ENCODE measurements around the gene LIX1. TPM values are rescaled to one million over a fixed set of nuclear protein-coding genes. Genes with fewer than 3 reads are reported as not detected.
A peak's percentile ranks its signal among the peaks of the same experiment; 100 is the strongest.

The LIX1 gene
- total RNA-seq, 1 experiment from 2014 or later = not detected

- no peak overlapping the region for H2AFZ ChIP-seq (ENCODE audit: low read length)
- no peaks in the 10 kb centered on the region for H3K27me3 ChIP-seq (ENCODE audit: low read length)
- H3K4me2 ChIP-seq (ENCODE audit: low read depth, low read length, poor library complexity, severe bottlenecking) = no peak overlapping the region
- no peaks in the 10 kb centered on the region for H4K20me1 ChIP-seq (ENCODE audit: insufficient read depth, low read depth, low read length)
- no peaks in the 10 kb centered on the region for H3K9me2 ChIP-seq (replicated peaks; ENCODE audit: insufficient read depth, low read length)
- peaks cover 53% of the 10 kb centered on the region for H3K36me3 ChIP-seq (ENCODE audit: insufficient read depth, low read length)
- H3K9ac ChIP-seq (ENCODE audit: low read length) = no peak overlapping the region
- H3K9me3 ChIP-seq (ENCODE audit: low read length) = peaks cover 13% of the 10 kb centered on the region
- DNase-seq = peak; percentile 76
- H3K4me1 ChIP-seq (ENCODE audit: low read length) = peaks cover 1% of the 10 kb centered on the region; the same call in 1 of the 2 replicates
- no peak overlapping the region for H3K27ac ChIP-seq (ENCODE audit: low read length)
- no peak overlapping the region for H3K4me3 ChIP-seq (ENCODE audit: low read length)
- no peaks in the 10 kb centered on the region for H3K79me2 ChIP-seq (ENCODE audit: low read length)
Observed at GRCh38 chr5:97162045-97162444, 19.6 kb upstream of the LIX1 start.

GRCh38 chr5:97157689-97158088 is 15.3 kb upstream of the LIX1 start:
- no peaks in the 10 kb centered on the region for H3K9me2 ChIP-seq (replicated peaks; ENCODE audit: insufficient read depth, low read length)
- H3K79me2 ChIP-seq (ENCODE audit: low read length) = no peaks in the 10 kb centered on the region
- H3K9ac ChIP-seq (ENCODE audit: low read length) = no peak overlapping the region
- peaks cover 16% of the 10 kb centered on the region for H3K9me3 ChIP-seq (ENCODE audit: low read length)
- H3K4me2 ChIP-seq (ENCODE audit: low read depth, low read length, poor library complexity, severe bottlenecking) = no peak overlapping the region
- H3K4me1 ChIP-seq (ENCODE audit: low read length) = no peaks in the 10 kb centered on the region
- H4K20me1 ChIP-seq (ENCODE audit: insufficient read depth, low read depth, low read length) = no peaks in the 10 kb centered on the region
- peaks cover 41% of the 10 kb centered on the region for H3K36me3 ChIP-seq (ENCODE audit: insufficient read depth, low read length)
- no peaks in the 10 kb centered on the region for H3K27me3 ChIP-seq (ENCODE audit: low read length)
- no peak overlapping the region for H3K27ac ChIP-seq (ENCODE audit: low read length)
- no peak overlapping the region for H2AFZ ChIP-seq (ENCODE audit: low read length)
- no peak overlapping the region for H3K4me3 ChIP-seq (ENCODE audit: low read length)
- no peak for DNase-seq

- Histone ChIP-seq H3K27me3 (ENCODE audit: low read length) (no peaks in the 10 kb centered on the region), H3K4me2 (ENCODE audit: low read depth, low read length, poor library complexity, severe bottlenecking) (no peak overlapping the region), H3K9ac (ENCODE audit: low read length) (no peak overlapping the region), H3K36me3 (ENCODE audit: insufficient read depth, low read length) (no peaks in the 10 kb centered on the region), H3K4me3 (ENCODE audit: low read length) (no peak overlapping the region), H3K9me3 (ENCODE audit: low read length) (peaks cover 4% of the 10 kb centered on the region; the same call in 1 of the 2 replicates), H2AFZ (ENCODE audit: low read length) (no peak overlapping the region), H3K9me2 (replicated peaks; ENCODE audit: insufficient read depth, low read length) (no peaks in the 10 kb centered on the region), H3K79me2 (ENCODE audit: low read length) (no peaks in the 10 kb centered on the region), H4K20me1 (ENCODE audit: insufficient read depth, low read depth, low read length) (no peaks in the 10 kb centered on the region), H3K27ac (ENCODE audit: low read length) (no peak overlapping the region), H3K4me1 (ENCODE audit: low read length) (no peaks in the 10 kb centered on the region)
- DNase-seq = no peak
Observed at GRCh38 chr5:97151370-97151769, 9.0 kb upstream of the LIX1 start.

- Histone ChIP-seq H3K27me3 (ENCODE audit: low read length) (no peaks in the 10 kb centered on the region), H3K4me3 (ENCODE audit: low read length) (no peak overlapping the region), H3K9ac (ENCODE audit: low read length) (no peak overlapping the region), H3K4me2 (ENCODE audit: low read depth, low read length, poor library complexity, severe bottlenecking) (no peak overlapping the region), H3K36me3 (ENCODE audit: insufficient read depth, low read length) (no peaks in the 10 kb centered on the region), H3K9me3 (ENCODE audit: low read length) (no peaks in the 10 kb centered on the region), H3K27ac (ENCODE audit: low read length) (no peak overlapping the region), H3K4me1 (ENCODE audit: low read length) (no peaks in the 10 kb centered on the region), H3K9me2 (replicated peaks; ENCODE audit: insufficient read depth, low read length) (no peaks in the 10 kb centered on the region), H4K20me1 (ENCODE audit: insufficient read depth, low read depth, low read length) (no peaks in the 10 kb centered on the region), H3K79me2 (ENCODE audit: low read length) (no peaks in the 10 kb centered on the region), H2AFZ (ENCODE audit: low read length) (no peak overlapping the region)
- no peak for DNase-seq
Observed at GRCh38 chr5:97150401-97150800, 8.0 kb upstream of the LIX1 start.

GRCh38 chr5:97149709-97150108 is 7.3 kb upstream of the LIX1 start:
- Histone ChIP-seq H3K27me3 (ENCODE audit: low read length) (no peaks in the 10 kb centered on the region), H2AFZ (ENCODE audit: low read length) (no peak overlapping the region), H3K9me3 (ENCODE audit: low read length) (no peaks in the 10 kb centered on the region), H3K9ac (ENCODE audit: low read length) (no peak overlapping the region), H3K27ac (ENCODE audit: low read length) (no peak overlapping the region), H3K79me2 (ENCODE audit: low read length) (no peaks in the 10 kb centered on the region), H3K4me3 (ENCODE audit: low read length) (no peak overlapping the region), H3K9me2 (replicated peaks; ENCODE audit: insufficient read depth, low read length) (no peaks in the 10 kb centered on the region), H3K4me1 (ENCODE audit: low read length) (no peaks in the 10 kb centered on the region), H3K36me3 (ENCODE audit: insufficient read depth, low read length) (no peaks in the 10 kb centered on the region), H4K20me1 (ENCODE audit: insufficient read depth, low read depth, low read length) (no peaks in the 10 kb centered on the region), H3K4me2 (ENCODE audit: low read depth, low read length, poor library complexity, severe bottlenecking) (no peak overlapping the region)
- no peak for DNase-seq

GRCh38 chr5:97148288-97148687 is 5.9 kb upstream of the LIX1 start:
- Histone ChIP-seq H3K4me2 (ENCODE audit: low read depth, low read length, poor library complexity, severe bottlenecking) (no peak overlapping the region), H3K9me2 (replicated peaks; ENCODE audit: insufficient read depth, low read length) (no peaks in the 10 kb centered on the region), H4K20me1 (ENCODE audit: insufficient read depth, low read depth, low read length) (no peaks in the 10 kb centered on the region), H3K9me3 (ENCODE audit: low read length) (no peaks in the 10 kb centered on the region), H2AFZ (ENCODE audit: low read length) (no peak overlapping the region), H3K27ac (ENCODE audit: low read length) (no peak overlapping the region), H3K27me3 (ENCODE audit: low read length) (no peaks in the 10 kb centered on the region), H3K4me1 (ENCODE audit: low read length) (no peaks in the 10 kb centered on the region), H3K9ac (ENCODE audit: low read length) (no peak overlapping the region), H3K36me3 (ENCODE audit: insufficient read depth, low read length) (no peaks in the 10 kb centered on the region), H3K79me2 (ENCODE audit: low read length) (no peaks in the 10 kb centered on the region), H3K4me3 (ENCODE audit: low read length) (no peak overlapping the region)
- no peak for DNase-seq

GRCh38 chr5:97143704-97144103 is 1.3 kb upstream of the LIX1 start:
- no peak for DNase-seq
- Histone ChIP-seq H3K4me2 (ENCODE audit: low read depth, low read length, poor library complexity, severe bottlenecking) (no peak overlapping the region), H3K9me2 (replicated peaks; ENCODE audit: insufficient read depth, low read length) (no peaks in the 10 kb centered on the region), H3K27ac (ENCODE audit: low read length) (no peak overlapping the region), H2AFZ (ENCODE audit: low read length) (no peak overlapping the region), H3K79me2 (ENCODE audit: low read length) (no peaks in the 10 kb centered on the region), H3K9me3 (ENCODE audit: low read length) (no peaks in the 10 kb centered on the region), H3K4me3 (ENCODE audit: low read length) (no peak overlapping the region), H3K9ac (ENCODE audit: low read length) (no peak overlapping the region), H3K4me1 (ENCODE audit: low read length) (peaks cover 19% of the 10 kb centered on the region), H4K20me1 (ENCODE audit: insufficient read depth, low read depth, low read length) (no peaks in the 10 kb centered on the region), H3K36me3 (ENCODE audit: insufficient read depth, low read length) (no peaks in the 10 kb centered on the region), H3K27me3 (ENCODE audit: low read length) (no peaks in the 10 kb centered on the region)

GRCh38 chr5:97141539-97141938 is 872 bp downstream of the LIX1 start:
- no peaks in the 10 kb centered on the region for H3K9me3 ChIP-seq (ENCODE audit: low read length)
- no peaks in the 10 kb centered on the region for H4K20me1 ChIP-seq (ENCODE audit: insufficient read depth, low read depth, low read length)
- H3K4me3 ChIP-seq (ENCODE audit: low read length) = no peak overlapping the region
- no peak overlapping the region for H2AFZ ChIP-seq (ENCODE audit: low read length)
- no peak for DNase-seq
- no peak overlapping the region for H3K9ac ChIP-seq (ENCODE audit: low read length)
- H3K36me3 ChIP-seq (ENCODE audit: insufficient read depth, low read length) = no peaks in the 10 kb centered on the region
- H3K9me2 ChIP-seq (replicated peaks; ENCODE audit: insufficient read depth, low read length) = no peaks in the 10 kb centered on the region
- H3K79me2 ChIP-seq (ENCODE audit: low read length) = no peaks in the 10 kb centered on the region
- H3K27ac ChIP-seq (ENCODE audit: low read length) = no peak overlapping the region
- H3K4me1 ChIP-seq (ENCODE audit: low read length) = peaks cover 19% of the 10 kb centered on the region
- H3K4me2 ChIP-seq (ENCODE audit: low read depth, low read length, poor library complexity, severe bottlenecking) = no peak overlapping the region
- no peaks in the 10 kb centered on the region for H3K27me3 ChIP-seq (ENCODE audit: low read length)

- H3K4me2 ChIP-seq (ENCODE audit: low read depth, low read length, poor library complexity, severe bottlenecking) = no peak overlapping the region
- no peak overlapping the region for H2AFZ ChIP-seq (ENCODE audit: low read length)
Observed at GRCh38 chr5:97141031-97141430, 1.4 kb downstream of the LIX1 start.

More at GRCh38 chr5:97141031-97141430, 1.4 kb downstream of the LIX1 start:
- no peaks in the 10 kb centered on the region for H4K20me1 ChIP-seq (ENCODE audit: insufficient read depth, low read depth, low read length)
- H3K9ac ChIP-seq (ENCODE audit: low read length) = no peak overlapping the region
- H3K9me3 ChIP-seq (ENCODE audit: low read length) = no peaks in the 10 kb centered on the region
- no peaks in the 10 kb centered on the region for H3K27me3 ChIP-seq (ENCODE audit: low read length)
- H3K36me3 ChIP-seq (ENCODE audit: insufficient read depth, low read length) = no peaks in the 10 kb centered on the region
- H3K27ac ChIP-seq (ENCODE audit: low read length) = no peak overlapping the region
- H3K4me3 ChIP-seq (ENCODE audit: low read length) = no peak overlapping the region
- no peak for DNase-seq
- H3K4me1 ChIP-seq (ENCODE audit: low read length) = peaks cover 19% of the 10 kb centered on the region
- no peaks in the 10 kb centered on the region for H3K9me2 ChIP-seq (replicated peaks; ENCODE audit: insufficient read depth, low read length)
- no peaks in the 10 kb centered on the region for H3K79me2 ChIP-seq (ENCODE audit: low read length)
